Smooth muscle cell (in vitro differentiated cells): ENCODE data around the gene LRP2. TPM values are rescaled to one million over a fixed set of nuclear protein-coding genes. Genes with fewer than 3 reads are reported as not detected.
"Not testable (repeated sequence)": the region's sequence is repeated elsewhere in the genome, so short reads cannot be mapped to it uniquely, and the experiment has no call there.

Source experiments
- DNase-seq: peaks from one replicate; lab custom pipeline; 2025; ENCODE audit not compliant: unreplicated experiment; lab: John Stamatoyannopoulos, UW
- H2AFZ ChIP-seq: fragments of 200-600 bp; sonication (generic); 2 replicates; pipeline ENCODE4 v1.6.0; 2016; ENCODE audit warnings: antibody characterized with exemption, low read depth, mild to moderate bottlenecking
- H3F3A ChIP-seq: fragments of 200-600 bp; sonication (generic); 2 replicates; pipeline ENCODE4 v1.6.0; 2017; ENCODE audit warnings: antibody characterized with exemption, low read depth
- H3K27ac ChIP-seq: fragments of 200-600 bp; sonication (generic); 2 replicates; pipeline ENCODE4 v1.5.1; 2016; ENCODE audit warnings: low read depth, mild to moderate bottlenecking
- H3K27me3 ChIP-seq: fragments of 200-600 bp; sonication (generic); 2 replicates; pipeline ENCODE4 v1.6.1; 2016; ENCODE audit warnings: low read depth, mild to moderate bottlenecking
- H3K36me3 ChIP-seq: fragments of 200-600 bp; sonication (generic); 2 replicates; pipeline ENCODE4 v1.5.1; 2016; ENCODE audit warnings: low read depth
- H3K4me1 ChIP-seq: fragments of 200-600 bp; sonication (generic); 2 replicates; pipeline ENCODE4 v1.5.1; 2016; ENCODE audit warnings: low read depth
- H3K4me2 ChIP-seq: fragments of 200-600 bp; sonication (generic); 2 replicates; pipeline ENCODE4 v1.6.0; 2016; ENCODE audit warnings: mild to moderate bottlenecking
- H3K4me3 ChIP-seq: fragments of 200-600 bp; sonication (generic); 2 replicates; pipeline ENCODE4 v1.5.1; 2016; ENCODE audit warnings: mild to moderate bottlenecking
- H3K79me2 ChIP-seq: fragments of 200-600 bp; sonication (generic); 2 replicates; pipeline ENCODE4 v1.6.0; 2016; ENCODE audit warnings: low read depth, mild to moderate bottlenecking
- H3K9ac ChIP-seq: fragments of 200-600 bp; sonication (generic); 2 replicates; pipeline ENCODE4 v1.6.0; 2016; ENCODE audit warnings: low read depth
- H3K9me3 ChIP-seq: fragments of 200-600 bp; sonication (generic); replicated peaks from 2 replicates; pipeline ENCODE4 v1.5.1; 2016; ENCODE audit warnings: low read depth
- H4K20me1 ChIP-seq: fragments of 200-600 bp; sonication (generic); 2 replicates; pipeline ENCODE4 v1.6.0; 2016; ENCODE audit warnings: low read depth
- CTCF ChIP-seq: fragments of 200-600 bp; sonication (generic); IDR thresholded peaks from 2 replicates; pipeline ENCODE4 v1.5.1; 2017; ENCODE audit warnings: borderline replicate concordance, mild to moderate bottlenecking, antibody characterized with exemption; ENCODE audit not compliant: insufficient read depth, poor library complexity, severe bottlenecking
- WGBS: methylation state at CpG from one replicate; pipeline ENCODE4 v1.1.7; 2016; ENCODE audit warnings: low lambda C conversion rate; 5-methylcytosine and 5-hydroxymethylcytosine counted together
- polyA plus RNA-seq: library from polyadenylated mRNA; unstranded; fragments of >200 nt; fragmentation: Nextera tagmentation; extraction: Ambion mirVana; gene quantifications from 2 replicates; pipeline ENCODE4 v1.2.1, GENCODE V29; 2016
- total RNA-seq: library from RNA; depleted of rRNA; stranded (reverse); fragments of >200 nt; gene quantifications from 2 replicates; pipeline ENCODE4 v1.2.3, GENCODE V29; 2014

The LRP2 gene
- total and polyA plus RNA-seq, 2 experiments from 2014 or later = 2.7 TPM; not detected in 1

GRCh38 chr2:169272010-169272409, 90.3 kb downstream of the LRP2 start:
- H3F3A ChIP-seq = no peaks in the 10 kb centered on the region
- H3K79me2 ChIP-seq = no peaks in the 10 kb centered on the region
- no peak overlapping the region for H2AFZ ChIP-seq
- no peak overlapping the region for H3K9ac ChIP-seq
- no peak overlapping the region for H3K4me2 ChIP-seq
- no peak overlapping the region for H3K27ac ChIP-seq
- no peaks in the 10 kb centered on the region for H3K9me3 ChIP-seq
- peaks cover 24% of the 10 kb centered on the region for H3K27me3 ChIP-seq
- H3K36me3 ChIP-seq = no peaks in the 10 kb centered on the region
- TF ChIP-seq CTCF = no peak
- 93% methylated on average over 4 of the region's 4 CpGs for WGBS
- no peaks in the 10 kb centered on the region for H3K4me1 ChIP-seq
- H3K4me3 ChIP-seq = no peak overlapping the region
- no peak for DNase-seq
- no peaks in the 10 kb centered on the region for H4K20me1 ChIP-seq

- H3K79me2 ChIP-seq, H3K4me2 ChIP-seq, H3K4me1 ChIP-seq, H3K9ac ChIP-seq, H3K27ac ChIP-seq, H3K4me3 ChIP-seq, H3K36me3 ChIP-seq, DNase-seq, H4K20me1 ChIP-seq, H3K9me3 ChIP-seq, H2AFZ ChIP-seq, H3F3A ChIP-seq: not testable (repeated sequence)
- WGBS = 92% methylated on average over 6 of the region's 6 CpGs
- peaks cover 24% of the 10 kb centered on the region for H3K27me3 ChIP-seq
Measured at GRCh38 chr2:169270574-169270973, 91.8 kb downstream of the LRP2 start.

- no peaks in the 10 kb centered on the region for H4K20me1 ChIP-seq
- no peaks in the 10 kb centered on the region for H3K4me1 ChIP-seq
- H3K27ac ChIP-seq = no peak overlapping the region
- no peak for TF ChIP-seq CTCF
- H3K9me3 ChIP-seq = no peaks in the 10 kb centered on the region
- no peaks in the 10 kb centered on the region for H3F3A ChIP-seq
- H3K9ac ChIP-seq = no peak overlapping the region
- no peaks in the 10 kb centered on the region for H3K79me2 ChIP-seq
- WGBS = 86% methylated on average over 1 of the region's 1 CpG
- no peaks in the 10 kb centered on the region for H3K36me3 ChIP-seq
- DNase-seq = no peak
- H3K27me3 ChIP-seq = no peaks in the 10 kb centered on the region
- H3K4me2 ChIP-seq = no peak overlapping the region
- H2AFZ ChIP-seq = no peak overlapping the region
- no peak overlapping the region for H3K4me3 ChIP-seq
Measured at GRCh38 chr2:169265591-169265990, 96.7 kb downstream of the LRP2 start.

- H3K4me2 ChIP-seq = no peak overlapping the region
- no peaks in the 10 kb centered on the region for H3F3A ChIP-seq
- no peaks in the 10 kb centered on the region for H3K4me1 ChIP-seq
- H3K9ac ChIP-seq = no peak overlapping the region
- no peak for TF ChIP-seq CTCF
- no peak overlapping the region for H3K27ac ChIP-seq
- no peak for DNase-seq
- H3K27me3 ChIP-seq = no peaks in the 10 kb centered on the region
- H4K20me1 ChIP-seq = no peaks in the 10 kb centered on the region
- H3K4me3 ChIP-seq = no peak overlapping the region
- no peaks in the 10 kb centered on the region for H3K36me3 ChIP-seq
- H2AFZ ChIP-seq = no peak overlapping the region
- H3K79me2 ChIP-seq = no peaks in the 10 kb centered on the region
- H3K9me3 ChIP-seq = no peaks in the 10 kb centered on the region
Measured at GRCh38 chr2:169260846-169261642, 101.3 kb downstream of the LRP2 start.
